Lower lobe of right lung (tissue), 2 donors: ENCODE results near the gene KDSR. TPM values are rescaled to one million over a fixed set of nuclear protein-coding genes. Genes with fewer than 3 reads are reported as not detected.
A peak's percentile ranks its signal among the peaks of the same experiment; 100 is the strongest.

ENCODE experiments used
- ATAC-seq, 2 donors: fragments of 200-7000 bp; cut with Tn5 transposase; one replicate each; pipeline ENCODE4 v1.9.1; 2020 to 2022; ENCODE audit warnings: mild to moderate bottlenecking in 2 of 2, moderate library complexity in 2 of 2
- DNase-seq: peaks from one replicate; pipeline ENCODE4 v3.0.0-alpha.2; 2020
- H3K27ac ChIP-seq: fragments of 200-600 bp; one replicate; pipeline ENCODE4 v1.8.0; 2022
- H3K27me3 ChIP-seq: fragments of 200-600 bp; one replicate; pipeline ENCODE4 v1.8.0; 2022; ENCODE audit warnings: low read depth
- H3K36me3 ChIP-seq: fragments of 200-600 bp; one replicate; pipeline ENCODE4 v1.8.0; 2022; ENCODE audit warnings: mild to moderate bottlenecking
- H3K4me1 ChIP-seq: fragments of 200-600 bp; one replicate; pipeline ENCODE4 v1.8.0; 2022
- H3K4me3 ChIP-seq: fragments of 200-600 bp; one replicate; pipeline ENCODE4 v1.8.0; 2022; ENCODE audit warnings: mild to moderate bottlenecking
- H3K9me3 ChIP-seq: fragments of 200-600 bp; one replicate; pipeline ENCODE4 v1.8.0; 2022
- intact Hi-C: fragments of 100-400 bp; cut with DNase I; formaldehyde crosslinking; loops from one replicate; pipeline ENCODE4 v1.11.0; 2022
- total RNA-seq: library from RNA; stranded (reverse); fragmentation: NEBNext Ultra II Directional; extraction: Animal tissue kit (Norgen Biotek cat#: 25700); gene quantifications from one replicate; pipeline ENCODE4 v1.2.1, GENCODE V29; 2021
- TF ChIP-seq, protein P1 (sequence below): fragments of 200-600 bp; IDR thresholded peaks from one replicate; pipeline ENCODE4 v1.8.0; 2022; ENCODE audit warnings: antibody characterized with exemption, mild to moderate bottlenecking
- donor health status: DM: no; HTN: yes; CAD: no; lungs with severe emphysema.

The KDSR gene
- total RNA-seq, 1 donor from 2014 or later: 68.5 TPM

GRCh38 chr18:63320975-63321265 lies 46.1 kb downstream of the KDSR start:
- peaks cover 20% of the 10 kb centered on the region for H3K4me1 ChIP-seq
- no peaks in the 10 kb centered on the region for H3K36me3 ChIP-seq
- intact Hi-C loops: loop anchor here (10.0 kb wide), 2 partner anchors 186 to 306 kb away; no protein-coding TSS in a partner anchor
- H3K27ac ChIP-seq: peak overlapping the region; percentile 47
- TF ChIP-seq, protein P1, sequence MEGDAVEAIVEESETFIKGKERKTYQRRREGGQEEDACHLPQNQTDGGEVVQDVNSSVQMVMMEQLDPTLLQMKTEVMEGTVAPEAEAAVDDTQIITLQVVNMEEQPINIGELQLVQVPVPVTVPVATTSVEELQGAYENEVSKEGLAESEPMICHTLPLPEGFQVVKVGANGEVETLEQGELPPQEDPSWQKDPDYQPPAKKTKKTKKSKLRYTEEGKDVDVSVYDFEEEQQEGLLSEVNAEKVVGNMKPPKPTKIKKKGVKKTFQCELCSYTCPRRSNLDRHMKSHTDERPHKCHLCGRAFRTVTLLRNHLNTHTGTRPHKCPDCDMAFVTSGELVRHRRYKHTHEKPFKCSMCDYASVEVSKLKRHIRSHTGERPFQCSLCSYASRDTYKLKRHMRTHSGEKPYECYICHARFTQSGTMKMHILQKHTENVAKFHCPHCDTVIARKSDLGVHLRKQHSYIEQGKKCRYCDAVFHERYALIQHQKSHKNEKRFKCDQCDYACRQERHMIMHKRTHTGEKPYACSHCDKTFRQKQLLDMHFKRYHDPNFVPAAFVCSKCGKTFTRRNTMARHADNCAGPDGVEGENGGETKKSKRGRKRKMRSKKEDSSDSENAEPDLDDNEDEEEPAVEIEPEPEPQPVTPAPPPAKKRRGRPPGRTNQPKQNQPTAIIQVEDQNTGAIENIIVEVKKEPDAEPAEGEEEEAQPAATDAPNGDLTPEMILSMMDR: no peak
- no peaks in the 10 kb centered on the region for H3K27me3 ChIP-seq
- no peak for DNase-seq
- peak overlapping the region; percentile 73 for H3K4me3 ChIP-seq
- peak; percentile 37 to 40 for ATAC-seq
- no peaks in the 10 kb centered on the region for H3K9me3 ChIP-seq

DNA sequence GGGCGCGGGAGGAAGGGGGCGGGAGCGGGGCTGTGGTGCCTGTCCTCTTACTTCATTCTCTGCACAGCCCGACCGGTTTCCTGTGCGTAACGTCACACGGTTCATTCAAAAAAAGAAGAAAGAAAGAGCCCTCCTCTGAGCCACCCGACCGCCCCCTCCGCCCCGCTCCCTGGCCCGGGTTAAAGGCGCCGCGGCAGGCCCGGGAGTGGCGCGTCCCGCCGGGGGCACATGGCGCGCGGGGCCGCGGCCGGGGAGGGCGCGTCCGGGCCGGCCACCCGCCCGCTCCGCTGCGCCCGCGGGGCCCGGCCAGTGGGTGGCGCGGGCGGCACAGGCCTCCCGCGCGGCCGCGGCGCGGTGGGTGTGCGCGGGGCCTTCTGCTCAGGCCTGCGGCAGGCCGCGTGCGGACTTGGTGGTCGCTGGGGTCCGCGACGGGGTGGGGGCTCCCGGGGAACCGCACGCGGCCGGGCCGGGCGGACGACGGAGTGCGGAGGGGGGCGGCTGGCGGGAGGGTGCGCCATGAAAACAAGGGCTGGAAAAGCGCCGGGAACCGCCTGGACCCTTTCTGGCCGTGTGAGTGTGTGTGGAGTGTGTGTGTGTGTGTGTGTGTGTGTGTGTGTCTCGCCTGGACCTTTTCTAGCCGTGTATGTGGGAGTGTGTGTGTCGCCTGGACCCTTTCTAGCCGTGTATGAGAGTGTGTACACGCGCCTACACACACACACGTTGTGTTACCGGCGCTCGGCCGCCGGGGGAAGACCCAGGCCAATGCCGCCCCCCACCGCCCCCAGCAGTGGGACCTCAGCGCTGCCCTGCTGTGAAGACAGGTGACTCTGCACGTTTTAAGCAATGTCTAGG lies 46.7 kb downstream of the KDSR start:
- intact Hi-C loops: loop anchor here (10.0 kb wide), 2 partner anchors 186 to 306 kb away; no protein-coding TSS in a partner anchor
- no peaks in the 10 kb centered on the region for H3K36me3 ChIP-seq
- peak overlapping the region; percentile 73 for H3K4me3 ChIP-seq
- H3K4me1 ChIP-seq: peaks cover 20% of the 10 kb centered on the region
- TF ChIP-seq, protein P1: no peak
- ATAC-seq: peak; percentile 74 to 83
- peak; percentile 85 for DNase-seq
- no peaks in the 10 kb centered on the region for H3K27me3 ChIP-seq
- H3K9me3 ChIP-seq: no peaks in the 10 kb centered on the region
- peak overlapping the region; percentile 47 for H3K27ac ChIP-seq

- DNase-seq: peak; percentile 52
- peak; percentile 21 to 26 for ATAC-seq
Measured at GRCh38 chr18:63319383-63320122, 47.5 kb downstream of the KDSR start, which contains the start of gene BCL2. Gene BCL2, minus strand, starts transcription at chr18:63319769.

GRCh38 chr18:63318889-63319382 lies 48.1 kb downstream of the KDSR start:
- Histone ChIP-seq H3K36me3 (no peaks in the 10 kb centered on the region), H3K9me3 (no peaks in the 10 kb centered on the region), H3K27ac (peak overlapping the region; percentile 47), H3K4me1 (peaks cover 20% of the 10 kb centered on the region), H3K4me3 (peak overlapping the region; percentile 73), H3K27me3 (no peaks in the 10 kb centered on the region)
- TF ChIP-seq, protein P1: no peak
- intact Hi-C loops: loop anchor here (10.0 kb wide), 1 partner anchor 74 kb away; no protein-coding TSS in a partner anchor
- DNase-seq (no peak), ATAC-seq (no peak)

More at GRCh38 chr18:63319383-63320122, 47.5 kb downstream of the KDSR start, which contains the start of gene BCL2:
- TF ChIP-seq, protein P1: no peak
- Histone ChIP-seq H3K4me1 (peaks cover 20% of the 10 kb centered on the region), H3K27ac (peak within 1 kb of the TSS; percentile 51), H3K36me3 (no peaks in the 10 kb centered on the region), H3K4me3 (peak within 1 kb of the TSS; percentile 73), H3K9me3 (no peaks in the 10 kb centered on the region), H3K27me3 (no peaks in the 10 kb centered on the region)
- intact Hi-C loops: loop anchor here (10.0 kb wide), 3 partner anchors 75 to 305 kb away; no protein-coding TSS in a partner anchor
